Measurements from ENCODE around the gene LBX1. TPM values are rescaled to one million over a fixed set of nuclear protein-coding genes. Genes with fewer than 3 reads are reported as not detected.

The LBX1 gene
- total RNA-seq, 4 donors from 2014 or later = not detected

DNA sequence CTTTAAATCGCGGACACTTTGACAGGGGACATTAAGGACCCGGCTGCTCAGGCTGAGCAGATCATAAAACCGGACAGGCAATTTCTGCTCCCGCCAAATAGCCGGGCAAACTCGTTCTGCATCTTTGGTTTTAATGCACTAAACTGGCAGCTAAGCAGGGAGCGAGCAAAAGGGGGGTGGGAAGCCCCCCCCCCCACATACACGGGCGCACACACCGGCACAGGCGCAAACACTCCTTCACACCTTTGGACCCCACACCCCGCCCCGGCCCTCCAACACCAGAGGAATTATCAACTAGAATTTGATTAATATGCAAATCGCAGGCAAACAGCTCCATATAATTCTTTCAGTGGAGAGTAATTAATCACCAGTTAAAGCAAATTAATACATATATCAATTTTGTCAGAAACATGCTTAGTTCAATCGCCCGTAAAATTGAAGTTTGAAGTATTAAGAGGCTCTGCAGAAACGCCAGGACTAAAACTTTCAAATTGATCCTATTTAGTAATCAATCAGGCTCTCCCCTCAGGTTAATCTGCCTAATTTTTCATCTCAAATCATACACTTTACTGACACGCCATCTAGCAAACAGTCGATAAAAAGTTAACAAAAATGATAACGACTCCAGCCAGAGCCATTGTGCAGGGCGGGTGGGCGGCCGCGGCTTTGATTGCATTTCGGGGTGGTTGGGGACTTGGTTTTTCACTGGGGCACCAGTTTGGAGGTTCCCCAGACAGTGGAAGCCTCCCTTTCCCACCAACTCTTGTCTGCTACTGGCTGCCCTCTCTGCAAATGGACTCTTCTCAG lies 9.9 kb downstream of the LBX1 start:
- intact Hi-C loops (cut with DNase I; ENCODE audit: low total_unique reads) = loop anchor here (5.0 kb wide), 1 partner anchor 348 kb away; no protein-coding TSS in a partner anchor
- no peak for DNase-seq
- H3K4me3 ChIP-seq = no peak overlapping the region
- peaks cover 14 to 76% of the 10 kb centered on the region in 2 donors for H3K27me3 ChIP-seq
- TF ChIP-seq, protein P1, sequence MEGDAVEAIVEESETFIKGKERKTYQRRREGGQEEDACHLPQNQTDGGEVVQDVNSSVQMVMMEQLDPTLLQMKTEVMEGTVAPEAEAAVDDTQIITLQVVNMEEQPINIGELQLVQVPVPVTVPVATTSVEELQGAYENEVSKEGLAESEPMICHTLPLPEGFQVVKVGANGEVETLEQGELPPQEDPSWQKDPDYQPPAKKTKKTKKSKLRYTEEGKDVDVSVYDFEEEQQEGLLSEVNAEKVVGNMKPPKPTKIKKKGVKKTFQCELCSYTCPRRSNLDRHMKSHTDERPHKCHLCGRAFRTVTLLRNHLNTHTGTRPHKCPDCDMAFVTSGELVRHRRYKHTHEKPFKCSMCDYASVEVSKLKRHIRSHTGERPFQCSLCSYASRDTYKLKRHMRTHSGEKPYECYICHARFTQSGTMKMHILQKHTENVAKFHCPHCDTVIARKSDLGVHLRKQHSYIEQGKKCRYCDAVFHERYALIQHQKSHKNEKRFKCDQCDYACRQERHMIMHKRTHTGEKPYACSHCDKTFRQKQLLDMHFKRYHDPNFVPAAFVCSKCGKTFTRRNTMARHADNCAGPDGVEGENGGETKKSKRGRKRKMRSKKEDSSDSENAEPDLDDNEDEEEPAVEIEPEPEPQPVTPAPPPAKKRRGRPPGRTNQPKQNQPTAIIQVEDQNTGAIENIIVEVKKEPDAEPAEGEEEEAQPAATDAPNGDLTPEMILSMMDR (IDR thresholded peaks at IDR 0.05) = no peak
- no peak for TF ChIP-seq POLR2A (IDR thresholded peaks at IDR 0.05)
- H3K36me3 ChIP-seq = no peaks in the 10 kb centered on the region
- no peak overlapping the region for H3K27ac ChIP-seq
- no peaks in the 10 kb centered on the region for H3K9me3 ChIP-seq
- H3K4me1 ChIP-seq = peaks cover 0 to 18% of the 10 kb centered on the region in 2 donors

DNA sequence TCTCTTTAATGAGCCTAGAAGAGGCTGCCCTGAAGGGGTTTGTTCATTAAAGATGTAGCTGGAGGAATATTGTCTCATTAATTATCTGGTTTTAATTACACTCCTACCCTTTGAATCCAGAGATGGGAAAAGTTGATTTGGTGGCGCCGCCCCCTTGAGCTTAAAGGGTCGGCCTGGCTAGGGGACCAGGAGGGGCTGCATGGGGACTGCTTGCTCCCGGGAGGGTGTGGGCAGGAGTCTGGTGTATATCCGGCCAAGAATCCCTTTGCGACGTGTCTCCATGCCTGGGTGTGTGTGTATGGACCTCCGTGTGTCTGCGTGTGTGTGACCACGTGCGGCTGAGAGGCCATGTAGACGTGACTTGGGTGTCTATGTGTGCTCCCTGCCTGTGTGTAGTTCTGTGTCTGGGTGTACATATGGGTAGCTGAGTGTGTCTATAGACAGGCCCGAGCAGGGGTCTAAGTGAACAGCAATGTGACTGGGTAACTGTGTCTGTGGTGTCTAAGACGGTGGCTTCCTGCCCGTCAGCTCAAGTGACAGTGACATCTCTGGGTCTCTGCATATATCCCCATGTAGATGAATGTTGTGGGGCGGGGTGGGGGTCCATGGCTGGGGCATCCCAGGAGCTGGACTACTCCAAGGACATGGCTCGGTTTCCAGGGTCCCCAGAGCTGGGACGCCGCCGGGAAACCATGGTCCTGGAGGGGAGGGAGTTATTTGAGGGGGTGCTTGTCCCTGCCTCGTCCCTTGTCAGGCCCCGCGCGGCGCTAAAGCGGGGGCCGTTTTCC lies 10.7 kb downstream of the LBX1 start:
- Histone ChIP-seq H3K36me3 (no peaks in the 10 kb centered on the region), H3K27me3 (peaks cover 22 to 75% of the 10 kb centered on the region in 2 donors), H3K4me1 (peaks cover 0 to 18% of the 10 kb centered on the region in 2 donors), H3K9me3 (no peaks in the 10 kb centered on the region), H3K4me3 (no peak overlapping the region), H3K27ac (no peak overlapping the region)
- intact Hi-C loops (cut with DNase I; ENCODE audit: low total_unique reads) = loop anchor here (5.0 kb wide), 1 partner anchor 349 kb away; no protein-coding TSS in a partner anchor
- TF ChIP-seq, protein P1 (IDR thresholded peaks at IDR 0.05) = no peak
- TF ChIP-seq POLR2A (IDR thresholded peaks at IDR 0.05) = no peak
- DNase-seq = no peak

DNA sequence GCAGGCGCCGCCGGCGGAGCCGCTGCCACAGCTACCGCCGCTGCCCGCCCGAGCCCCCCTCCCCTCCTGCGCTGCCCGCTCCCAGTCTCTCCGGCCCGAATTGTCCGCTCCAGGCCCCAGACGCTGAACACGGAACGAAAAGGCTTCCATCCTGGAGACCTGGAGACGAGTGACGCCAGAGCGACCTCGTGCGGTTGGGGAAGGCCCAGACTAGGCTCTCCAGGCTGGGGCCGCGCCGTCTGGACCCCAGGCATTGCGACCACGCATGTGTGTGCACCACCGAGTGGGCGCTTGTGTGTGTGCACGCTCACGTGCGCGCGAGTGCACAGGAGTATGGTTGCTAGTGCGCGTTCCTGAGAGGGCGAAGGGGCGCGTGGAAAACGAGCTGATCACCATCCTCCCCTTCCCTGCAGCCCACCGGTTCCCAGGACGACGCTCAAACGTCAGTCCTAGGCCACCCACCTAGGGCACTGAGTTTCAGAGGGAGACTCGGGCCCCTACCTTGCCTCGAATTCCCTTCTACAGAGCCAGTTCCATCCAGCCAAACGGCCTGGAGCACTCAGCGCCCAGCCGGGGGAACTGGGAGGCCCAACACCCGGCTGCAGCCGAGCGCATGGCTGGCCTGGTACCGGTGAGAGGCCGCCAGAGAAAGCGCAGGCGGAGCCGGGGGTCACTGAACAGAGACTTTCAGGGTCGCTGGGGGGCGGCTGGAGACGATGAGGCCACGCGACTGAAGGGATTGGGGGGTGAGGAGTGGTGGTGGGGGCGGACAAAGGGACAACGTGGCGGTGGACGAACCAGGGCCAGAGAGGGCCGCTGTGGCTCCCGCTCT lies 11.6 kb downstream of the LBX1 start:
- no peak for DNase-seq
- Histone ChIP-seq H3K4me3 (no peak overlapping the region), H3K27me3 (peaks cover 19 to 71% of the 10 kb centered on the region in 2 donors), H3K36me3 (no peaks in the 10 kb centered on the region), H3K27ac (no peak overlapping the region), H3K9me3 (no peaks in the 10 kb centered on the region), H3K4me1 (peaks cover 0 to 16% of the 10 kb centered on the region in 2 donors)
- intact Hi-C loops (cut with DNase I; ENCODE audit: low total_unique reads) = loop anchor here (5.0 kb wide), 1 partner anchor 350 kb away; no protein-coding TSS in a partner anchor
- TF ChIP-seq, protein P1 (IDR thresholded peaks at IDR 0.05) = no peak
- TF ChIP-seq POLR2A (IDR thresholded peaks at IDR 0.05) = no peak

DNA sequence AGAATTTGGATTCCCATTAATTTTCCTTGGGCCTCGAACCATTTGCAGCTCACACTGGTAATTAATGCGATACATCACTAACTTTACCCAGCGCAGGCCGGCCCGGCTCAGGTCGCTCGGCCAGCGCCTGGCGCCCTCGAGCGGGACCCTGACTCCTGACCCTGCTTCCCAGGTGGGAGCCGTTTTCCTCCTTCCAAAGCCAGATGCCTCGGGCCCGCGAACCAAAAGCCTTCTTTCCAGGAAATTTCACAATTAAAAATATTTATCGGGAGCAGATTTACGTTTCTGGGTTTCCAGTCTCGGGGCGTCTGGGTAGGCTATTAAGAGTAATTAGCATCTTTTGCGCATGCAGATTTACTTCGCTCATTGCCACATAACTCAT lies 12.2 kb downstream of the LBX1 start:
- Histone ChIP-seq H3K4me3 (no peak overlapping the region), H3K36me3 (no peaks in the 10 kb centered on the region), H3K27ac (no peak overlapping the region), H3K9me3 (no peaks in the 10 kb centered on the region), H3K27me3 (peaks cover 19 to 70% of the 10 kb centered on the region in 2 donors), H3K4me1 (peaks cover 0 to 11% of the 10 kb centered on the region in 2 donors)
- intact Hi-C loops (cut with DNase I; ENCODE audit: low total_unique reads) = loop anchor here (5.0 kb wide), 1 partner anchor 350 kb away; no protein-coding TSS in a partner anchor
- no peak for DNase-seq
- TF ChIP-seq, protein P1 (IDR thresholded peaks at IDR 0.05) = no peak
- TF ChIP-seq POLR2A (IDR thresholded peaks at IDR 0.05) = no peak

Data from uterus (tissue), 4 donors.